HG03139 (cell line): Measurements from ENCODE around the gene DNM3.
"Not testable (repeated sequence)": the region's sequence is repeated elsewhere in the genome, so short reads cannot be mapped to it uniquely, and the experiment has no call there.

ENCODE experiments used
- ATAC-seq: cut with Tn5 transposase; IDR thresholded peaks from one replicate; pipeline ENCODE4 v1.9.1; 2021; ENCODE audit not compliant: unreplicated experiment

DNM3 gene

DNA sequence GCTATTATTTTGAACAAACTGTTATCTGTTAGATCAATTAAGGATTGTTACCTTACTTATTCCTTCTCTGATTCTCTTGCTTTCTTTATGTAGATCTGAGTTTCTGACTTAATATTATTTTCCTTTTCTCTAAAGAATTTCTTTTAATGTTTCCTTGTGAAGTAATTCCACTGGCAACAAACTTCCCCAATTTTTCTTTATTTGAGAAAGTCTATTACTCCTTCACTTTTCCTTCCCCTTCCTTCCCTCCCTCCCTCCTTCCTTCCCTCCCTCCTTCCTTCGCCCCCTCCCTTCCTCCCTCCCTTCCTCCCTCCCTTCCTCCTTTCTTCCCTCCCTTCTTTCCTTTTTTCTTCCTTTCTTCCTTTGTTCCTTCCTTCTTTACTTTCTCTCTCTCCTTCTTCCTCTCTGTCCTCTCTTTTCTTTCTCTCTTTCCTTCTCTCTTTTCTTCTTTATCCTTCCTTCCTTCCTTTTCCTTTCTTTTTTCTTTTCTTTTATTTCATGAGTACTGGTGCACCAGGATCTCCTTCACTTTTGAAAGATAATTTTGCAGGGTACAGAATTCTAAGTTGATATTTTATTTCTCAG is 177.5 kb downstream of the DNM3 start:
- no peak for ATAC-seq

DNA sequence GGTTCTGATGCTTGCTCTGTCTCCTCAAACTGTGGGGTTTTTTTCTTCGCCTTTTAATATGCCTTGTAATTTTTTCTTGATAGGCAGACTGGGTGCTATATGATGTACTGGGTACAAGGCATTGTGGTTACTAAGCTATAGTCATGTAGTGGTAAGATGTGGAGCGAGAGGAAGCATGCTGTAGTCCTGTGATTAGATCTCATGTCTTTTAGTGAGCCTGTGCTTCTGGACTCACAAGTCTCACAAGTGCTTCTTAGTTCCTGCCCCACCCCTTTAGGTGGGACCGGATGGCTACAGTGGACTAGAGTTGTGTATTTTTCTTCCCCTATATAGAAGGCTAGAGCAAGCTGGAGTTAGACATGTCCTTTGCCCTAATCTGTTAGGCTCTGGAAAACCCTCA is 178.7 kb downstream of the DNM3 start:
- ATAC-seq, result no peak

DNA sequence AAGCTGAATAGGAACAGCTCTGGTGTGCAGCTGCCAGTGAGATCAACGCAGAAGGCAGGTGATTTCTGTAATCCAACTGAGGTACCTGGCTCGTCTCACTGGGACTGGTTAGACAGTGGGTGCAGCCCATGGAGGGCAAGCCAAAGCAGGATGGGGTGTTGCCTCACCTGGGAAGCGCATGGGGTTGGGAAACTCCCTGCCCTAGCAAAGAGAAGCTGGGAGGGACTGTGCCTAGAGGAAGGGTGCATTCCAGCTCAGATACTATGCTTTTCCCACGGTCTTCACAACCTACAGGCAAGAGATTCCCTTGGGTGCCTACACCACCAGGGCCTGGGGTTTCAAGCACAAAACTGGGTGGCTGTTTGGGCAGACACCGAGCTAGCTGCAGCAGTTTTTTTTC is 183.2 kb downstream of the DNM3 start:
- ATAC-seq, result no peak

DNA sequence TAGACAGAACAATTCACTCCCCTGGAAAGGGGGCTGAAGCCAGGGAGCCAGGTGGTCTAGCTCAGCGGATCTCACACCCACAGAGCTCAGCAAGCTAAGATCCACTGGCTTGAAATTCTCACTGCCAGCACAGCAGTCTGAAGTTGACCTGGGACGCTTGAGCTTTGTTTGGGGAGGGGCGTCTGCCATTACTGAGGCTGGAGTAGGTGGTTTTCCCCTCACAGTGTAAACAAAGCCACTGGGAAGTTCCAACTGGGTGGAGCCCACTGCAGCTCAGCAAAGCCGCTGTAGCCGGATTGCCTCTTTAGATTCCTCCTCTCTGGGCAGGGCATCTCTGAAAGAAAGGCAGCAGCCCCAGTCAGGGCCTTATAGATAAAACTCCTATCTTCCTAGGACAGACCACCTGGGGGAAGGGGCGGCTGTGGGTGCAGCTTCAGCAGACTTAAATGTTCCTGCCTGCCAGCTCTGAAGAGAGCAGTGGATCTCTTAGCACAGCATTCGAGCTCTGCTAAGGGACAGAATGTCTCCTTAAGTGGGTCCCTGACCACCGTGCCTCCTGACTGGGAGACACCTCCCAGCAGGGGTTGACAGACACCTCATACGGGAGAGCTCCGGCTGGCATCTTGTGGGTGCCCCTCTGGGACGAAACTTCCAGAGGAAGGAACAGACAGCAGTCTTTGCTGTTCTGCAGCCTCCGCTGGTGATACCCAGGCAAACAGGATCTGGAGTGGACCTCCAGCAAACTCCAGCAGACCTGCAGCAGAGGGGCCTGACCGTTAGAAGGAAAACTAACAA is 183.8 kb downstream of the DNM3 start:
- ATAC-seq, result not testable (repeated sequence)

DNA sequence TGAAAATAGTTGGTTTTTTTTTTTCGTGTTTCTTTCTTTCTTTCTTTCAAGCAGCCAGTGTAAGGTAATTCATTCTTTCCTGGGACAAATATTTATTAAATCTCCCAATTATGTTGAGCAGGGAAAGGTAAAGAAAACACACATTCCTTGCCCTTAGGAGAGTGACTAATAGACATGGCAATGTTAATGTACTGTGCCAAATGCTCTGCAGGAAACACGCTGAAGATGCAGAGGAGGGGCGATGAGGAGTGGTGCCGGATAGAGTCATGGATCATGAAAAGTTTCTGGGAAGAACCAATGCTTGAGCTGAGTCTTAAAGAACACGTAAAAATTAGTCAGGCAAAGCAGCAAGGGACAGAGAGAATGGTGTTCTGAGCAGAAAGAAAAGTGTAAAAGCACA is 199.2 kb downstream of the DNM3 start:
- no peak for ATAC-seq

GRCh38 chr1:172041102-172041501 is 199.8 kb downstream of the DNM3 start:
- no peak for ATAC-seq

DNA sequence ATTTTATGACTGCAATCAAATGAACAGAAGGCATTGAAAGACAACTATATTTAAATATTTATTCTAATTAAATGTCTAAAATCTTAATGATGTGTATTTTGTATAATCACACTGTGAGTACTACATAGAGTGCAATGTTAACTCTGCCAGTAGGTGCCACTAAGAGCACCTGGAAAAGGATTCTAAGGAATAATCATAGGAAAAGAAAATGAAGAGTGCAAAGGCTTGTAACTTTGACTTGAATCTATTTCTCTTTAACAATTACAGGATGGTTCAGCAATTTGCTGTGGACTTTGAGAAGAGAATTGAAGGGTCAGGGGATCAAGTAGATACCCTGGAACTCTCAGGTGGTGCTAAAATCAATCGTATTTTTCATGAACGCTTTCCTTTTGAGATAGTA is 200.4 kb downstream of the DNM3 start:
- ATAC-seq, result no peak

DNA sequence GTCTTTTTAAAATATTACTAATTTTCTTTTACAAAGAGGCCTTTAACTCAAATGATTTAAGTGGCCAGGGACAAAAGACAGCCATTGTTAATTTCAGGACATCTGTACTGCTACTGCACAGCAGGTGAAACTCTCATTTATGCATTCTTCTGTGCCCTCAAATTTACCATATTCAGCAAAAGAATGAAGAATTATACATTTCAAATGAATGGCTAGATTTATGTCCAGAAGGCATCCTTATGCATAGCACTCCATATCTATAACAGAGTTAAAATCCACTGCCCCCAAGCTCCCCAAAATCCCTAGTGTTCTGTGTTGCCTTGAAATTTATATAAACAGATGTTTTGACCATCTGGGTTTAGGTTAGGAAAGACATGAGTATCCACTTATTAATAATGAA is 202.6 kb downstream of the DNM3 start:
- no peak for ATAC-seq

GRCh38 chr1:172051898-172052297 is 210.6 kb downstream of the DNM3 start:
- ATAC-seq, result no peak

- ATAC-seq, result no peak
These were observed 212.9 kb downstream of the DNM3 start for GRCh38 chr1:172054172-172054571.

- ATAC-seq, result not testable (repeated sequence)
These were observed 214.6 kb downstream of the DNM3 start for GRCh38 chr1:172055816-172056419.

- ATAC-seq, result no peak
These were observed 227.0 kb downstream of the DNM3 start for GRCh38 chr1:172068334-172068733.

DNA sequence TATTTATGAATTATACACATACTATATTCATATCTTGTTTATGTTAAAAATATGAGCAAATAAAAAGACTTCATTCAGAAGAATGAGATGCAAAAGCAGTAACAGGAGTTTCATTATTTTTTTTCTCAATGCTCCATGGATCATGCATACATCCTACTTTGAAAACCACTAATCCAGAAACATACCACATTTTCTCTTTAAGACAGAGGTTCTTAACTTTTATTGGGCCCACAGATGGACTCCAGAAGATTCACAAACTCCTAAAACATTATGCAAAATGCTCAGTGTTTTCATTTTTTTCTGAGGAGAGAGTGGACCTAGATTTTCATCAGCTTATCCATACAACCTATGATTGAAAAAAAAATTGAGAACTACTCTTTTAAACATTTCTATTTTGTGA is 227.8 kb downstream of the DNM3 start:
- no peak for ATAC-seq

- no peak for ATAC-seq
These were observed 228.2 kb downstream of the DNM3 start for GRCh38 chr1:172069534-172069933.

GRCh38 chr1:172070055-172070454 is 228.8 kb downstream of the DNM3 start:
- ATAC-seq, result no peak

DNA sequence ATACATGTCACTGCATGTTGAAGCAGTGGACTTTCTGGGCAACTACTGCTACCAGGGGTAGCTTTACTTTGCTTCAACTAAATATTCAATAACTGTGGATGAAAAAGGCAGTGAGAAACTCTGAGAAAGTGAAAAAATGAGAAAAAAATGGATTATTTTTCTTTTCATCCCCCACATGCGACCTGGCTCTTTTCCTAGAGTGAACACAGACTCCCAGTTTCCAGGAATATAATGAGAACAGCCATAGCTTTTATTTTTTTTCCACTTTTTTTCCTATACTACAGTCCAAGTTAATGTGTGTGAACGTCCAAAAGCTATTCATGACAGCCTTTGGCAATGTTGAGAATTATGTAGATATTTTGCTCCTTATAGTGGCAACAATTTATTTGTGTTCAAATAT is 230.4 kb downstream of the DNM3 start:
- ATAC-seq, result no peak

- not testable (repeated sequence) for ATAC-seq
These were observed 238.6 kb downstream of the DNM3 start for GRCh38 chr1:172079859-172080258.

DNA sequence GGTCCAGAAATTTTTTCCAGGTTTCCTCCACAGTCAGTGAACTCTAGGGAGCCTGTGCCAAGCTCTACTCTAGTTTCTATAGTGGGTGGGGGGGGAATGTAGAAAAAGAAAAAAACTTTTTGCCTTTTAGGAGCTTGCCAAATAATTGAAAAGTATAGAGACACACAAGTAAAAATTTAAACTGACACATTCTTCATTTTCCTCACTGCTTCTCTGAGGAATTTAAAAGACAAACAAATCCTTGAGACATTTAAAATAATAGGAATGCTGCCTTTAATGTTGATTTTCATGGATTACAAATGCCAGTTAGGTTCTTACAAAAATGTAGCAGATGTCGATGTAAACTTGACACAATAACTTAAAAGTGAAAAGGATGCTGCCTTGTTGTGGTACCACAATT is 241.9 kb downstream of the DNM3 start:
- ATAC-seq, result no peak

- ATAC-seq, result no peak
These were observed 243.6 kb downstream of the DNM3 start for GRCh38 chr1:172084876-172085275.

DNA sequence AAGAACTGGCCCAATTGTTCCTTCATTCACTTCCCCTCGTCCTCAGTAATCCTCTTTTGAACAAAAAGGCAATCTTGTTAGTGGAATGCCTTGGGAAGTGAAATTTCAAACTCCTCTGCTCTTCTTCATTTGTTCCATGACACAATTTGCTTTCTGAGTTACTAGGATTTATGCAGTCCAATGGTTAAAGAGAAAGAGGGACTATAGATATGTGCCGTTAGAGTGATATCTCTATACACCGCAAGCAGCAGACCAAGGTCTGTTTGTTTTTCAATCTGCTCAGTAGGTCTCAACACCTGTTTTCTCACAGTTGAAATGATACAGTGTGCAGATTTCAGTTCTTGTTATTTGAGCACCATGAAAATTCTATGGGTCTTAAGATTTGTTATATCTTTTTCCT is 244.0 kb downstream of the DNM3 start:
- no peak for ATAC-seq

- ATAC-seq, result no peak
These were observed 244.8 kb downstream of the DNM3 start for GRCh38 chr1:172086137-172086536.

DNA sequence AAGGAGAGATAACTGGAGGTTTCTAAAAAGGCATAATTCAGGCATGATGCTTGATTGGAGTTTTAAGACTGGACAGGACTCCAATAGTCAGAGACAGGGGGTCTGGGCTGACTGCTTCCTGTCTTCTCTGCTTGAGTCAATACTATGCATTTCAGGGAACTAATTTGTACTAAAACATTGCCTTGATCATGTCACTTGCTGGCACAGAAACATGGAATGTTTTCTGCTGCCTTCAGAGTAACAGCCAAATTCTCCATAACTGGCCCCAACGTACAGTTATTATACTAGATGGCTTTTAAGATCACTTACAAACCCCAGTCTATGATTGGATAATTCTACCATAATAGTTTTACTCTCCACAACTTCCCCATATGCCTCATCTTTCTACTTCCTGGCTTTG is 247.0 kb downstream of the DNM3 start:
- ATAC-seq, result no peak
